ENCODE measurements around the gene CFAP74. TPM values are rescaled to one million over a fixed set of nuclear protein-coding genes. Genes with fewer than 3 reads are reported as not detected.

The CFAP74 gene
- total and polyA plus RNA-seq, 9 of the 15 experiments (the other 6 are each of a cell fraction or from before 2014, with no cell fraction given) = 0.03 to 0.15 (median 0.05) TPM; not detected in 6

DNA sequence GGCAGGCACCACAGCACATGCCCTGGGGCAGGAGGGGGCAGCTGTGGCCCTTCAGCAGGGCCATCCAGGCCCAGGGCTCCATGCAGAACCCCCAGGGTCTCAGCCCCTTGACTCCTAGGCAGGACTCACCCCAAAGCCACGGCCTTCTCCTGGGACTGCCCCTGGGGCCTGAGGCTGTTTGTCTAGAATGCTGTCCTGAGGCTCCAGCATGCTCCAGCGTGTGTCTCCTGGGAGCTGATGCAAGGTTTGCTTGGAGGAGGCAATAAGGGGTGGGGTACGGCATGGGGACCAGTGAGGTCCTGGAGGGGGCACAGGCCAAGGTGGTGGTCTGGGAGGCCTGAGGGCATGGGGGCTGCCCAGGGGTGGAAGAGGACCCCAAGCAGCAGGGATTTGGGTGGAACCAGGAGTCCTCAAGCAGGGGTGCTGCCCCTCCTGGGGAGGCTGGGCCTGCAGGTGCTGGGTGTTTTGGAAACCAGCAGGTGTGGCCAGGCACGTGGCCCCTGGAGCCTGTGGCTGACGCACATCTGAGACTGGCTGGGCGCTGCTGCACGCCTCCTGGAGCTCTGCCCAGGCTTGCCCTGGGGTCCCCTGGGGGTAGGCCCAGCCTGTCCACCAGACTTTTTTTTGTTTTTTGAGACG, 96.4 kb downstream of the CFAP74 start (continued):
- TF ChIP-seq, protein P1, sequence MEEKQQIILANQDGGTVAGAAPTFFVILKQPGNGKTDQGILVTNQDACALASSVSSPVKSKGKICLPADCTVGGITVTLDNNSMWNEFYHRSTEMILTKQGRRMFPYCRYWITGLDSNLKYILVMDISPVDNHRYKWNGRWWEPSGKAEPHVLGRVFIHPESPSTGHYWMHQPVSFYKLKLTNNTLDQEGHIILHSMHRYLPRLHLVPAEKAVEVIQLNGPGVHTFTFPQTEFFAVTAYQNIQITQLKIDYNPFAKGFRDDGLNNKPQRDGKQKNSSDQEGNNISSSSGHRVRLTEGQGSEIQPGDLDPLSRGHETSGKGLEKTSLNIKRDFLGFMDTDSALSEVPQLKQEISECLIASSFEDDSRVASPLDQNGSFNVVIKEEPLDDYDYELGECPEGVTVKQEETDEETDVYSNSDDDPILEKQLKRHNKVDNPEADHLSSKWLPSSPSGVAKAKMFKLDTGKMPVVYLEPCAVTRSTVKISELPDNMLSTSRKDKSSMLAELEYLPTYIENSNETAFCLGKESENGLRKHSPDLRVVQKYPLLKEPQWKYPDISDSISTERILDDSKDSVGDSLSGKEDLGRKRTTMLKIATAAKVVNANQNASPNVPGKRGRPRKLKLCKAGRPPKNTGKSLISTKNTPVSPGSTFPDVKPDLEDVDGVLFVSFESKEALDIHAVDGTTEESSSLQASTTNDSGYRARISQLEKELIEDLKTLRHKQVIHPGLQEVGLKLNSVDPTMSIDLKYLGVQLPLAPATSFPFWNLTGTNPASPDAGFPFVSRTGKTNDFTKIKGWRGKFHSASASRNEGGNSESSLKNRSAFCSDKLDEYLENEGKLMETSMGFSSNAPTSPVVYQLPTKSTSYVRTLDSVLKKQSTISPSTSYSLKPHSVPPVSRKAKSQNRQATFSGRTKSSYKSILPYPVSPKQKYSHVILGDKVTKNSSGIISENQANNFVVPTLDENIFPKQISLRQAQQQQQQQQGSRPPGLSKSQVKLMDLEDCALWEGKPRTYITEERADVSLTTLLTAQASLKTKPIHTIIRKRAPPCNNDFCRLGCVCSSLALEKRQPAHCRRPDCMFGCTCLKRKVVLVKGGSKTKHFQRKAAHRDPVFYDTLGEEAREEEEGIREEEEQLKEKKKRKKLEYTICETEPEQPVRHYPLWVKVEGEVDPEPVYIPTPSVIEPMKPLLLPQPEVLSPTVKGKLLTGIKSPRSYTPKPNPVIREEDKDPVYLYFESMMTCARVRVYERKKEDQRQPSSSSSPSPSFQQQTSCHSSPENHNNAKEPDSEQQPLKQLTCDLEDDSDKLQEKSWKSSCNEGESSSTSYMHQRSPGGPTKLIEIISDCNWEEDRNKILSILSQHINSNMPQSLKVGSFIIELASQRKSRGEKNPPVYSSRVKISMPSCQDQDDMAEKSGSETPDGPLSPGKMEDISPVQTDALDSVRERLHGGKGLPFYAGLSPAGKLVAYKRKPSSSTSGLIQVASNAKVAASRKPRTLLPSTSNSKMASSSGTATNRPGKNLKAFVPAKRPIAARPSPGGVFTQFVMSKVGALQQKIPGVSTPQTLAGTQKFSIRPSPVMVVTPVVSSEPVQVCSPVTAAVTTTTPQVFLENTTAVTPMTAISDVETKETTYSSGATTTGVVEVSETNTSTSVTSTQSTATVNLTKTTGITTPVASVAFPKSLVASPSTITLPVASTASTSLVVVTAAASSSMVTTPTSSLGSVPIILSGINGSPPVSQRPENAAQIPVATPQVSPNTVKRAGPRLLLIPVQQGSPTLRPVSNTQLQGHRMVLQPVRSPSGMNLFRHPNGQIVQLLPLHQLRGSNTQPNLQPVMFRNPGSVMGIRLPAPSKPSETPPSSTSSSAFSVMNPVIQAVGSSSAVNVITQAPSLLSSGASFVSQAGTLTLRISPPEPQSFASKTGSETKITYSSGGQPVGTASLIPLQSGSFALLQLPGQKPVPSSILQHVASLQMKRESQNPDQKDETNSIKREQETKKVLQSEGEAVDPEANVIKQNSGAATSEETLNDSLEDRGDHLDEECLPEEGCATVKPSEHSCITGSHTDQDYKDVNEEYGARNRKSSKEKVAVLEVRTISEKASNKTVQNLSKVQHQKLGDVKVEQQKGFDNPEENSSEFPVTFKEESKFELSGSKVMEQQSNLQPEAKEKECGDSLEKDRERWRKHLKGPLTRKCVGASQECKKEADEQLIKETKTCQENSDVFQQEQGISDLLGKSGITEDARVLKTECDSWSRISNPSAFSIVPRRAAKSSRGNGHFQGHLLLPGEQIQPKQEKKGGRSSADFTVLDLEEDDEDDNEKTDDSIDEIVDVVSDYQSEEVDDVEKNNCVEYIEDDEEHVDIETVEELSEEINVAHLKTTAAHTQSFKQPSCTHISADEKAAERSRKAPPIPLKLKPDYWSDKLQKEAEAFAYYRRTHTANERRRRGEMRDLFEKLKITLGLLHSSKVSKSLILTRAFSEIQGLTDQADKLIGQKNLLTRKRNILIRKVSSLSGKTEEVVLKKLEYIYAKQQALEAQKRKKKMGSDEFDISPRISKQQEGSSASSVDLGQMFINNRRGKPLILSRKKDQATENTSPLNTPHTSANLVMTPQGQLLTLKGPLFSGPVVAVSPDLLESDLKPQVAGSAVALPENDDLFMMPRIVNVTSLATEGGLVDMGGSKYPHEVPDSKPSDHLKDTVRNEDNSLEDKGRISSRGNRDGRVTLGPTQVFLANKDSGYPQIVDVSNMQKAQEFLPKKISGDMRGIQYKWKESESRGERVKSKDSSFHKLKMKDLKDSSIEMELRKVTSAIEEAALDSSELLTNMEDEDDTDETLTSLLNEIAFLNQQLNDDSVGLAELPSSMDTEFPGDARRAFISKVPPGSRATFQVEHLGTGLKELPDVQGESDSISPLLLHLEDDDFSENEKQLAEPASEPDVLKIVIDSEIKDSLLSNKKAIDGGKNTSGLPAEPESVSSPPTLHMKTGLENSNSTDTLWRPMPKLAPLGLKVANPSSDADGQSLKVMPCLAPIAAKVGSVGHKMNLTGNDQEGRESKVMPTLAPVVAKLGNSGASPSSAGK (IDR thresholded peaks at IDR 0.05) = peak; percentile 89
- TF ChIP-seq EZH2 (IDR thresholded peaks at IDR 0.05; ENCODE audit: borderline replicate concordance, low read depth, low read length) (no peak), GABPA (tag; conservative IDR thresholded peaks at IDR 0.05; ENCODE audit: low read depth) (no peak), ZNF586 (CRISPR knock-in tag; conservative IDR thresholded peaks at IDR 0.05) (0 out of 2 replicates have a peak, but pooled peaks have one; percentile 28), ZC3H8 (IDR thresholded peaks at IDR 0.05) (no peak), GABPB1 (CRISPR knock-in tag; IDR thresholded peaks at IDR 0.05) (0 out of 2 replicates have a peak, but pooled peaks have one; percentile 25)
- TF ChIP-seq, protein P2, sequence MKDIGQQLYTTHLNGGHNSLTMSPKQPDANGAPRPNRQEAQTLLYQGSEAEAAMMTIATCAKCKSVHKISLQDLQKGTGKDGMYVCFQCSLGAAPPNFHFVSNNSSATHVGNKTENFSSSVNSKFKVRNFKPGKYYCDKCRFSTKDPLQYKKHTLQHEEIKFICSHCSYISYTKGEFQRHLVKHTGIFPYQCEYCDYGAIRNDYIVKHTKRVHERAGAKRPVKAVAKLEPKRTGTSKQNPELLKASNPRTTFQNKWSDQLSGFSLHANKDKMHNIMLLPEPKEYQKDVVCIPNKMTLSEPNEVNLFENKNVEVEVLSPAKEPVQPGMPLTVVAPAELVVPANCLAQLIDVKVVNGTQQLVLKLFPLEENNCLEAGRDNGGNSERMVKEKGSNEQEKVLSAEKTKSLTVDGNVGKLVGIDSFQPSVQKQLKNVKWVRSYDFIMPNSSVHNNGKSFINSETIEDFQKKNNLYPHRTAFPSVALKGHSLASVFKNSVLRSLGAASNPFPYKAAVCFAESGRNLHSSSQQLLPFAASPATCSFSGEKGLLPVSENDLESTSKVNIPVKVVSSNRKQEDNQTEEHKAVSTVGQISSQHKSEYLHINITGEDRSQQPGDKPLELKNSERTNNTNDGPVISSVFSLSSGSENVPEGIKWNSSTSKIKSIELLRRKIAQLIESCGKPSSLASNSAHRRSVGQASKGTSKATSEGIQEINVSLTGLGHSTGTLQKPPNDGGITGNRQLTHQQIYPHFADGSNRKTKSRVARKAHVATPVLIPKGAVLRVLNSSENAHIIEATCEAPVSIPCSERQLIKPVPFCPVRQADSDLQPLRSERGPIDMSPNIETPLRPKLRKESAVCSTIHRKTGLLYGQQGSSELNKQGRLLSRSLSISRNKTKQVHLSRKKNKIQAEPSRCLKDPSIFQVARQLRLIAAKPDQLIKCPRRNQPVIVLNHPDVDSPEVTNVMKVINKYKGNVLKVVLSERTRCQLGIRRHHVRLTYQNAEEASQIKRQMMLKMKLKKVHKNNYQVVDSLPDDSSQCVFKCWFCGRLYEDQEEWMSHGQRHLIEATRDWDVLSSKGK (CRISPR knock-in tag; IDR thresholded peaks at IDR 0.05) = no peak
- TF ChIP-seq, protein P3, sequence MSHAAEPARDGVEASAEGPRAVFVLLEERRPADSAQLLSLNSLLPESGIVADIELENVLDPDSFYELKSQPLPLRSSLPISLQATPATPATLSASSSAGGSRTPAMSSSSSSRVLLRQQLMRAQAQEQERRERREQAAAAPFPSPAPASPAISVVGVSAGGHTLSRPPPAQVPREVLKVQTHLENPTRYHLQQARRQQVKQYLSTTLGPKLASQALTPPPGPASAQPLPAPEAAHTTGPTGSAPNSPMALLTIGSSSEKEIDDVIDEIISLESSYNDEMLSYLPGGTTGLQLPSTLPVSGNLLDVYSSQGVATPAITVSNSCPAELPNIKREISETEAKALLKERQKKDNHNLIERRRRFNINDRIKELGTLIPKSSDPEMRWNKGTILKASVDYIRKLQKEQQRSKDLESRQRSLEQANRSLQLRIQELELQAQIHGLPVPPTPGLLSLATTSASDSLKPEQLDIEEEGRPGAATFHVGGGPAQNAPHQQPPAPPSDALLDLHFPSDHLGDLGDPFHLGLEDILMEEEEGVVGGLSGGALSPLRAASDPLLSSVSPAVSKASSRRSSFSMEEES (CRISPR knock-in tag; IDR thresholded peaks at IDR 0.05) = no peak
- TF ChIP-seq, protein P4, sequence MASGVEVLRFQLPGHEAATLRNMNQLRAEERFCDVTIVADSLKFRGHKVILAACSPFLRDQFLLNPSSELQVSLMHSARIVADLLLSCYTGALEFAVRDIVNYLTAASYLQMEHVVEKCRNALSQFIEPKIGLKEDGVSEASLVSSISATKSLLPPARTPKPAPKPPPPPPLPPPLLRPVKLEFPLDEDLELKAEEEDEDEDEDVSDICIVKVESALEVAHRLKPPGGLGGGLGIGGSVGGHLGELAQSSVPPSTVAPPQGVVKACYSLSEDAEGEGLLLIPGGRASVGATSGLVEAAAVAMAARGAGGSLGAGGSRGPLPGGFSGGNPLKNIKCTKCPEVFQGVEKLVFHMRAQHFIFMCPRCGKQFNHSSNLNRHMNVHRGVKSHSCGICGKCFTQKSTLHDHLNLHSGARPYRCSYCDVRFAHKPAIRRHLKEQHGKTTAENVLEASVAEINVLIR (CRISPR knock-in tag; IDR thresholded peaks at IDR 0.05) = no peak
